Measurements from ENCODE around the gene NACAD. TPM values are rescaled to one million over a fixed set of nuclear protein-coding genes. Genes with fewer than 3 reads are reported as not detected.

The NACAD gene
- total RNA-seq, 1 experiment from 2014 or later, result not detected

GRCh38 chr7:45125193-45125904 is 36.6 kb upstream of the NACAD start:
- intact Hi-C loops (cut with micrococcal nuclease), result no loop called here
- no peak for TF ChIP-seq CTCF (IDR thresholded peaks at IDR 0.05; ENCODE audit: unreplicated experiment)
- H3K4me3 Mint-ChIP-seq (ENCODE audit: unreplicated experiment), result no peak overlapping the region
- no peaks in the 10 kb centered on the region for H3K36me3 Mint-ChIP-seq (ENCODE audit: insufficient read depth, unreplicated experiment)
- no peaks in the 10 kb centered on the region for H3K9me3 Mint-ChIP-seq (ENCODE audit: unreplicated experiment)
- H3K27me3 Mint-ChIP-seq (ENCODE audit: insufficient read depth, unreplicated experiment), result no peaks in the 10 kb centered on the region
- no peak overlapping the region for H3K27ac Mint-ChIP-seq (ENCODE audit: low read depth, unreplicated experiment)
- no TSS peak for BruUV-seq (replicated peaks)
- no peak for DNase-seq (ENCODE audit: unreplicated experiment)
- CTCF ChIA-PET, result interaction anchor here (7.1 kb wide), 1 partner anchor 11 kb away, joined by 47 read pairs; no protein-coding TSS in a partner anchor
- POLR2A ChIA-PET, result no interaction called here
- H3K4me1 Mint-ChIP-seq (ENCODE audit: insufficient read depth, unreplicated experiment), result no peaks in the 10 kb centered on the region

DNA sequence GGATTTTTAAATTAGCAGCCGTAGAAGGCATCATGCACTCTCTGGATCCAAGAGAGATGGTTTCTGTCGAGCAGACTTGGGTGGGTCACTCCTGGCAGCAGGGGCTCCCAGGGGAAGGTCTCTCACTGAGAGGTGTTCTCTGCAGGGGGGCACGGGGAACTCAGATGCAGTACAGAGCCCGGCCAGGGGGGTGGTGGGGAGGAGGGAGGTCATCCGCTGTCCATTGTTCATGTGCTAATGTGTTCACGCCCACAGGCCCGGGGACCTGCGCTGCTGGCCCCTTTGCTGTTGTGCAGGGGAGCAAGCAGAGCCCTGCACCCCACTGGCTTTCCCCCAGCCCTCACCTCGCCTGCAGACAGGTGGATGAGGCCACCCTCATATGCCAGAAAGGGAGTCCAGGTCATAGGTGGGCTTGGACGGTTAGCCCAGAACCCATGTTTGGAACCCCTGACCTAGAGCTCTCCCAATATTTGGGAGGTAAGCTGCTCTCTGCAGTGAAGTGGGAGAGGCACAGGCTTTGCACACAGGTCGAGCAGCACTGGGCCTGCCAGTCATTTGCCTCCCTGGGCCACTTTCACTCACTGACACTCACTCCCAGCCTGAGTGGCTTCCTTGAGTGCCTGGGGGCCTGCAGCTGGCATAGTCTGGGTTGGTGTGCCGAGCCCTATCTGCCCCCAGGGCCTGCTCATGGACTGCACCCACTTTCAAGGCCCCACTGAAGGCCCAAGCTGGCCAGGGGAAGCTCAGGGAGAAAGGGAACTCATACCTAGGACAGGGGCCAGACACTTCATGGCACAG is 35.3 kb upstream of the NACAD start:
- no peak overlapping the region for H3K27ac Mint-ChIP-seq (ENCODE audit: low read depth, unreplicated experiment)
- H3K27me3 Mint-ChIP-seq (ENCODE audit: insufficient read depth, unreplicated experiment), result no peaks in the 10 kb centered on the region
- H3K36me3 Mint-ChIP-seq (ENCODE audit: insufficient read depth, unreplicated experiment), result peaks cover 5% of the 10 kb centered on the region
- no peak for TF ChIP-seq CTCF (IDR thresholded peaks at IDR 0.05; ENCODE audit: unreplicated experiment)
- no peak overlapping the region for H3K4me3 Mint-ChIP-seq (ENCODE audit: unreplicated experiment)
- no peaks in the 10 kb centered on the region for H3K4me1 Mint-ChIP-seq (ENCODE audit: insufficient read depth, unreplicated experiment)
- DNase-seq (ENCODE audit: unreplicated experiment), result no peak
- CTCF ChIA-PET, result interaction anchor here (0.5 to 7.1 kb wide), 4 partner anchors 10 to 137 kb away, joined by 3 to 47 read pairs (median 5); no protein-coding TSS in a partner anchor
- no peaks in the 10 kb centered on the region for H3K9me3 Mint-ChIP-seq (ENCODE audit: unreplicated experiment)
- intact Hi-C loops (cut with micrococcal nuclease), result no loop called here
- POLR2A ChIA-PET, result no interaction called here
- BruUV-seq (replicated peaks), result no TSS peak

- Mint-ChIP-seq H3K27ac (ENCODE audit: low read depth, unreplicated experiment) (no peak overlapping the region), H3K9me3 (ENCODE audit: unreplicated experiment) (no peaks in the 10 kb centered on the region), H3K4me3 (ENCODE audit: unreplicated experiment) (no peak overlapping the region), H3K36me3 (ENCODE audit: insufficient read depth, unreplicated experiment) (peaks cover 5% of the 10 kb centered on the region), H3K27me3 (ENCODE audit: insufficient read depth, unreplicated experiment) (no peaks in the 10 kb centered on the region), H3K4me1 (ENCODE audit: insufficient read depth, unreplicated experiment) (no peaks in the 10 kb centered on the region)
- no TSS peak for BruUV-seq (replicated peaks)
- no peak for DNase-seq (ENCODE audit: unreplicated experiment)
- intact Hi-C loops (cut with micrococcal nuclease), result no loop called here
- CTCF ChIA-PET, result interaction anchor here (0.5 to 7.1 kb wide), 5 partner anchors 9 to 618 kb away, joined by 3 to 47 read pairs (median 5); no protein-coding TSS in a partner anchor
- POLR2A ChIA-PET, result interaction anchor here (1.0 to 1.4 kb wide), 2 partner anchors 11 to 13 kb away, joined by 3 to 7 read pairs; partner anchors contain the start of gene TBRG4
- TF ChIP-seq CTCF (IDR thresholded peaks at IDR 0.05; ENCODE audit: unreplicated experiment), result no peak
Measured at GRCh38 chr7:45122975-45123860, 34.4 kb upstream of the NACAD start.

Measured in MCF 10A (cell line).